Naive thymus-derived CD8-positive, alpha-beta T cell (primary cell): Measurements from ENCODE around the gene REEP6. TPM values are rescaled to one million over a fixed set of nuclear protein-coding genes. Genes with fewer than 3 reads are reported as not detected.
A peak's percentile ranks its signal among the peaks of the same experiment; 100 is the strongest.
"Not testable (repeated sequence)": the region's sequence is repeated elsewhere in the genome, so short reads cannot be mapped to it uniquely, and the experiment has no call there.

Source experiments
- ATAC-seq, 2 donors: fragments of 150-1000 bp; cut with Tn5 transposase in 1 of 2; sonication (Bioruptor Pico), chemical (Tn5 transposase) in 1 of 2; 1 replicate in 1 of 2; 2 replicates in 1 of 2; pipeline ENCODE4 v1.10.0; 2021; ENCODE audit warnings: mild to moderate bottlenecking in 2 of 2, moderate library complexity in 2 of 2
- POLR2A ChIA-PET: fragments of 350-600 bp; sonication (Branson Sonifier 250); formaldehyde crosslinking; loops from one replicate; lab custom pipeline; 2021; ENCODE audit warnings: antibody characterized with exemption; lab: Charles Lee
- DNase-seq, 10 donors: peaks; one replicate each; pipeline versions ENCODE4 v3.0.0 to v3.0.0-alpha.2; 2020 to 2022
- H3K27ac Mint-ChIP-seq, 10 donors: one replicate each; pipeline ENCODE4 v1.8.0; 2020 to 2022; ENCODE audit warnings: mild to moderate bottlenecking in 10 of 10, mixed read lengths in 10 of 10, moderate library complexity in 4 of 10, inconsistent platforms in 1 of 10
- H3K27me3 Mint-ChIP-seq, 5 donors: one replicate each; pipeline ENCODE4 v1.8.0; 2021 to 2022; ENCODE audit warnings: mixed read lengths in 5 of 5
- H3K36me3 Mint-ChIP-seq, 3 donors: one replicate each; pipeline ENCODE4 v1.8.0; 2020 to 2022; ENCODE audit warnings: mixed read lengths in 3 of 3, mild to moderate bottlenecking in 2 of 3, inconsistent platforms in 1 of 3
- H3K4me1 Mint-ChIP-seq, 4 donors: one replicate each; pipeline ENCODE4 v1.8.0; 2021 to 2022; ENCODE audit warnings: mixed read lengths in 4 of 4
- H3K4me3 Mint-ChIP-seq, 10 donors: one replicate each; pipeline ENCODE4 v1.8.0; 2020 to 2022; ENCODE audit warnings: mild to moderate bottlenecking in 10 of 10, mixed read lengths in 10 of 10, moderate library complexity in 6 of 10, inconsistent platforms in 1 of 10
- H3K9me3 Mint-ChIP-seq, 9 donors: one replicate each; pipeline ENCODE4 v1.8.0; 2020 to 2022; ENCODE audit warnings: mixed read lengths in 9 of 9, mild to moderate bottlenecking in 3 of 9, inconsistent platforms in 1 of 9, moderate library complexity in 1 of 9
- polyA plus RNA-seq, 3 donors: library from polyadenylated mRNA; unstranded; fragments of 300-500 nt; fragmentation: Illumina TruSeq; gene quantifications; one replicate each; pipeline ENCODE4 v1.2.3, GENCODE V29; 2021
- total RNA-seq, 8 experiments: library from RNA in 2 of 8; stranded (reverse) in 2 of 8; gene quantifications; one replicate each; pipeline ENCODE4 v1.2.3 and lab custom pipeline; 2021 to 2026

The REEP6 gene
- total and polyA plus RNA-seq, 5 experiments from 2014 or later, result 4.7 to 7.7 (median 4.9) TPM

DNA sequence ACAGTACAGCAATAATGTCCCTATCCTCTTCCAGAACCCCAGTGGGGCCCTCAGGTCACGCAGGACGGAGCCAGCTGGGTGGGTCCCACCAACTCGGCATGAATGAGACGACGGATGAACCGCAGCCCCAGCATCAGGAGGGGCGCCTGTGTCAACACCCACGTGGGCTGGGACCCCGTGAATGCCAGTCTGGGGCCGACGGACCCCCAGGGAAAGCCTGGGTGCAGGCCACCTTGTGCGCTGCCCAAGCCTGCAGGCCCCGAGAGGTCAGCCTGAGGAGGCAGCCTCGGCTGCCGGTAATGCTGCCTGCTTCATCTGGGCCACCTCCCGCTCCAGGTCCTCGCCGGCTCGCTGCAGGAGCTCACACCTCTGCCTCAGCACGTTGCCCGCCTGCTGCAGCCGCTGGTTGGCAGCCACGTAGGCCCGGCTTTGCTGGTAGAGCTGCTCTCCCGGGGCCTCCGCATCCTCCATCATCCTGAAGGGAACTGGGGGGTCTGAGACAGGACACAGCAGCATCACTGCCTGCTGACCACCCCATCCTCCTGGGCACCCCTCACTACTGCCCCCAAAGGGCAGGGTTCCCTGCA lies 16.1 kb upstream of the REEP6 start:
- Mint-ChIP-seq H3K9me3 (no peaks in the 10 kb centered on the region), H3K4me3 (peak overlapping the region in 1 of 10 donors; percentile 51)
- no peak for DNase-seq

DNA sequence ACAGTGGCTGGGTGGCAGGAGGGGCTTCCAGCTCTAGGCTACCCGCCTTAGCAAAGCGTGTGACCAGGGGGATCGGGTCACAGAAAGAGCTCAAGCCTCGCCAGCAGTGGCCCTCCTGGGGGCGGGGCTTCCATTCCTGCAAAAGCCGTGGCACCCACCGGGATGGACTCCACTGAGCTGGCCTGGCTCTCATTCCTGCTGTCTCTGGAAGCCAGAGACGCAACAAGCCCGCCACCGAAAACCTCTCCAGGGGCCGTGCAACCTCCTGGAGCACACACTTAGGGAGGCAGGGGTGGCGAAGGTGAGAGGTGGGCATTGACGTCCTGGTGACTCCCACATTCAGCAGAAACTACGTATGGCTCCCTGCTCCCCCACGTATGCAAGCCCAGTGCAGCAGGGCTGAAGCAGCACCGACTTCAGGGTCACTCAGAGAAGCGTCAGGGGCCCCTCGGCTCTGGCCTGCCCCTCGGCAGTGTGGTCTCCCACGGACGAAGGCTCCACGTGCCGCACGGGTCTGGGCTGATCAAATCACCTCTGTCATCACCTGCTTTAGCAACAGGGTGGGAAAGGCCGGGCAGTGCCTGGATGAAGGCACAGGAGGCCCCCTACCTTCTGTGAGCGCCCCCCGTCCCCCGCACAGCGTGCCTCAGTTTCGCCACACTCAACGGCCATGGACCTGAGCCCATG lies 15.1 kb upstream of the REEP6 start:
- no peak for ATAC-seq
- H3K36me3 Mint-ChIP-seq, result peaks cover 0 to 9% (median 2%) of the 10 kb centered on the region in 3 donors
- H3K9me3 Mint-ChIP-seq, result no peaks in the 10 kb centered on the region
- H3K27ac Mint-ChIP-seq, result peak overlapping the region in 1 of 10 donors; percentile 32
- no peaks in the 10 kb centered on the region for H3K27me3 Mint-ChIP-seq
- no peak overlapping the region for H3K4me3 Mint-ChIP-seq
- POLR2A ChIA-PET, result no interaction called here
- peak in 1 of 10 donors; percentile 18 for DNase-seq
- H3K4me1 Mint-ChIP-seq, result peaks cover 13 to 37% (median 26%) of the 10 kb centered on the region in 4 donors

More for the DNA sequence above, 16.1 kb upstream of the REEP6 start:
- no peak for ATAC-seq
- peak overlapping the region in 1 of 10 donors; percentile 51 for H3K27ac Mint-ChIP-seq
- H3K4me1 Mint-ChIP-seq, result peaks cover 14 to 39% (median 30%) of the 10 kb centered on the region in 4 donors
- peaks cover 0 to 9% (median 2%) of the 10 kb centered on the region in 3 donors for H3K36me3 Mint-ChIP-seq
- H3K27me3 Mint-ChIP-seq, result no peaks in the 10 kb centered on the region
- POLR2A ChIA-PET, result interaction anchor here (1.1 kb wide), 1 partner anchor 16 kb away, joined by 3 read pairs; the partner anchor contains the start of gene REEP6

DNA sequence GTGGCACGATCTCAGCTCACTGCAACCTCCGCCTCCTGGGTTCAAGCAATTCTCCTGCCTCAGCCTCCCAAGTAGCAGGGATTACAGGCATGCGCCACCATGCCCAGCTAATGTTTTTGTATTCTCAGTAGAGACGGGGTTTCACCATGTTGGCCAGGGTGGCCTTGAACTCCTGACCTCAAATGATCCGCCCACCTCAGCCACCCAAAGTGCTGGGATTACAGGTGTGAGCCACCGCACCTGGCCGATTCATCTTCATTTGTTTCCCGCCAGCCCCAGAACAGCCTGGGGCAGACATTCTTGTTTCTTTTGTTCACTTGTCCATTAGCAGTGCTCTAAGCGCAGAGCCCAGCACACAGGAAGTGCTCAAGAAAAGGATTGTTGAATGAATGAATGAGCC lies 13.9 kb upstream of the REEP6 start:
- not testable (repeated sequence) for DNase-seq, H3K27me3 Mint-ChIP-seq, H3K9me3 Mint-ChIP-seq, ATAC-seq, H3K36me3 Mint-ChIP-seq
- peak overlapping the region in 2 of 10 donors; percentile 29 to 43 for H3K27ac Mint-ChIP-seq
- peaks cover 11 to 29% (median 19%) of the 10 kb centered on the region in 4 donors for H3K4me1 Mint-ChIP-seq
- H3K4me3 Mint-ChIP-seq, result peak overlapping the region in 8 of 10 donors; percentile 18 to 86 (median 60)
- POLR2A ChIA-PET, result interaction anchor here (0.6 kb wide), 1 partner anchor 14 kb away, joined by 3 read pairs; the partner anchor contains the start of gene REEP6

DNA sequence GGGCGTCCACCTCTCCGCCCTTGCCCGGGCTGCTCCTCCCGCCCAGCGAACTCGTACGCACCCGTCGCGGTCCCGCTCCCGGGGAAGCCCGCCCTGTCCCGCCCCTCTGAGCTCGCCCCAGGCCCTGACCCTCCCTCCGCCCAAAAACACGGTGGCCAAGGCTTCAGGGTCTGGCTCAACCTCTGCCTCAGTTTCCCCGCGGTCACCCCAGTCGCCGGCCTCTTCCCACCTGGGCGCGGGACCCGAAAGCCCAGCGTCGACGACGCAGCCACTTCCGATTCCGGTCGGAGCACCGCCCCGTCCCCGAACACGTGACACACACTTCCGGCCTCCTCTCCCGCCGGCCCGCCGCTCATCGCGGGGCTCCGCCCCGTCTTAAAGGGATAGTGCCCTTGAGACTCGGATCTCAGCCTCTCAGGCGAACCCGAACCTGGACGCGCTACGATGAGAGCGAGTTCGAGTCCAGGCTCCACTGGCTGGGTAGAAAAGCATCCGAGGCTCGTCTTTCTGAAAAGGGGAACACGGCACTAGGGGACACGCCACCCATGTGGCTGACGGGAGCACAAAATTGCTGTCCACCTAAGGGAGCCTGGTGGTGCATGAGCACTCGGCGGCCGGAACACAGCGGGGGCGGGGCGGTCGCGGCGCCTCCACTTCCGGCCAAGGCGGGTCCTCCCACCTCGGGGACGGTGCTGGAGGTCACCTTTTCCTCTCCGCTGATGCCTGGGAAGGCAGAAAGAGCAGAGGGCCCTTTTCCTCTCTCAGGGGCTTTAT lies 11.9 kb upstream of the REEP6 start, which contains the start of gene C19orf25:
Gene C19orf25 (minus strand): TSS at position 282 of the 774 bp plus-strand sequence. CDS start 312 bp downstream, outside the sequence.
- POLR2A ChIA-PET, result interaction anchor here (0.6 to 2.3 kb wide), 3 partner anchors 12 to 74 kb away, joined by 3 to 14 read pairs (median 3); partner anchors contain the start of gene REEP6
- H3K4me3 Mint-ChIP-seq, result peak within 1 kb of the TSS; percentile 96 to 100 (median 98)

DNA sequence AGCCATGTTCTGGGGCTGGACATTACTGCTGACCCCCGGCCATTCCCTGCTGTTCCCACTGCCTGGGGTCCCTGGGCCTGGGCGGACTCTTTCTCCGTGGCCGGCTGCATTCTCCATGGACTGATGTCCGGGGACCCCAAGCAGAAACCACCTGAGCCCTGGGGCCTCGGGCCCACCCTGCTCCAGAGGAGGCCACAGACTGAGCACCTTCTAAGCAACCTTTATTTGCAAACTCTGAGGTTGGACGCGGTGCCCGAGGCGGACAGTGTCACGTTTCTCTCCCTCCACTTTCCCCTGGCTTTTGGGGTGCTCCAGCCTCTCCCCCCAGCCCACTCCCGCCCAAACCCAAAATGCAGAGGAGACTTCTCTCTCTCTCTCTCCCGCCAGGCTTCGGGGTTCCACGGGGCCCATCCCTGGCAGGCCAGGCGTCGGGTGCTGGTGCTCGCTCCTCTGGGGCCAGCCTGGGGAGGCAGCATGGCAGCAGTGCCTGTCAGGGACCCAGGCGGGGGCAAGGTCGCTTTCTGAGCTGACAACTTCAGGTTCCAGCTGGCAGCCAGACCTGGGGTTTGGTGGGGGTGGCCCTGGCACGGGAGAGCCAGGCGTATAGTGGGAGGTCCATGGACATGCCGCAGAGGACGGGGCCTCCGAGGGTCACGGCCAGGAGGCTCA lies 9.6 kb upstream of the REEP6 start:
- Mint-ChIP-seq H3K36me3 (peaks cover 0 to 9% (median 2%) of the 10 kb centered on the region in 3 donors), H3K4me1 (peaks cover 7 to 24% (median 15%) of the 10 kb centered on the region in 4 donors), H3K27me3 (no peaks in the 10 kb centered on the region), H3K4me3 (no peak overlapping the region), H3K27ac (no peak overlapping the region), H3K9me3 (no peaks in the 10 kb centered on the region)
- DNase-seq, result peak in 1 of 10 donors; percentile 53
- no peak for ATAC-seq
- POLR2A ChIA-PET, result interaction anchor here (1.2 kb wide), 1 partner anchor 10 kb away, joined by 3 read pairs; the partner anchor contains the start of gene REEP6

More for the DNA sequence above, 11.9 kb upstream of the REEP6 start, which contains the start of gene C19orf25:
- Mint-ChIP-seq H3K9me3 (no peaks in the 10 kb centered on the region), H3K27ac (peak within 1 kb of the TSS; percentile 93 to 99 (median 97)), H3K36me3 (peaks cover 0 to 9% (median 2%) of the 10 kb centered on the region in 3 donors), H3K4me1 (peaks cover 7 to 24% (median 16%) of the 10 kb centered on the region in 4 donors), H3K27me3 (no peaks in the 10 kb centered on the region)
- DNase-seq (peak; percentile 82 to 94 (median 86)), ATAC-seq (peak; percentile 96 to 98)

DNA sequence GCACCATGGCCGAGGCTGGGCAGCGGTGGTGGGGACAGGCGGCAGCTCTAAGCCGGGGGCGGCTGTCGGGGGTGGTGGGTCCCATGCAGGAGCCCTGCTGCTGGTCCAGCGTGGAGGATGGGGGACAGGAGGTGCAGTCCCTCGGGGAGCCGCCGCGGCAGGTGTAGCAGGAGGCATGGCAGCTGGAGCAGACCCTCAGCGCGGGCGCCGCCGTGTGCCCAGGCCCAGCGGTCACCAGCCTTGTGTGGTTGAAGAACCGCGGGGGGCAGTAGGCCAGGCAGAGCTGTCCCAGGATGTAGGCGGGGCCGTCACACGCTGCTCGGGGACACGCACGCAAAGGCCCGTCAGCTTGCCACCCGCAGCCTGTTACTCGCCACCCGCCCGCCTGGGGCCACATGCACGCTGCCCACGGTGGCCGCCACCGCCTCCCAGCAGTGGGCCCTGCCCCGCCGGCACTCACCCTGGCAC lies 9.1 kb upstream of the REEP6 start:
- no peaks in the 10 kb centered on the region for H3K27me3 Mint-ChIP-seq
- DNase-seq (peak in 1 of 10 donors; percentile 47), ATAC-seq (no peak)
- peaks cover 0 to 7% (median 2%) of the 10 kb centered on the region in 3 donors for H3K36me3 Mint-ChIP-seq
- no peak overlapping the region for H3K4me3 Mint-ChIP-seq
- POLR2A ChIA-PET, result interaction anchor here (1.2 kb wide), 1 partner anchor 9 kb away, joined by 3 read pairs; the partner anchor contains the start of gene REEP6
- no peaks in the 10 kb centered on the region for H3K9me3 Mint-ChIP-seq
- H3K4me1 Mint-ChIP-seq, result peaks cover 7 to 20% (median 12%) of the 10 kb centered on the region in 4 donors
- H3K27ac Mint-ChIP-seq, result no peak overlapping the region

DNA sequence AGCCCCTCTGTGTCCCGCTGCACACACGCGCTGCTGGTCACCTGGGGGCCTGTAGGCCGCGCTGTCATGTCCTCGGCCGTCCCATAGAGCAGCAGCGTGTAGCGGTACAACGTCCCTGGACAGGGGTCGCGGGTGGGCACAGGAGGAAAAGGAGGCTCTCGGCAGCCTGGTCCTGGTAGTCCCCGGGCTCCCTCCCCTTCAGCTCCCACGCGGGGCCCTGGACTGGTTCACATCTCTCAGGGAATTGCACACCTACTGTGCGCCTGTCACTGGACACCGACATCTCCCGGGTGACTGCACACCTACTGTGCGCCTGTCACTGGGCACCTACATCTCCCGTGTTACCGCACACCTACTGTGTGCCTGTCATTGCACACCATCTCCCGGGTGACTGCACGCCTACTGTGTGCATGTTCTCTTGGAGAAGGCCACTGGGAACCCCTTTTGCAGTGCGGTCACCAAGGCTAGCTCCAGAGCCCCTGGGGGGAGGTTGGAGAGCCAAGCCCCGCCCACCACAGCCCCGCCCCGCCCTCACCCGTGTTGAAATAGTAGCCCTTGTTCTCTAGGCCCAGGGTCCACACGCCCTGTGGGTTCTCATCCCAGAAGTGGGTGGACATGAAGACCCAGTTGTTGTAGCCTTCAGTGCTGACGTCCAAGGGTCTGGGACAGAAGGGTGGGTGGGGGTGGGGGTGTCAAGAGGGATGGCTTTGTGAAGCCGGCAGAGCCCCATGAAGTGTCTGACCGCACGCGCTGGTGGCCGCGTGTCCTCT lies 8.4 kb upstream of the REEP6 start:
- POLR2A ChIA-PET, result interaction anchor here (1.2 kb wide), 1 partner anchor 9 kb away, joined by 3 read pairs; the partner anchor contains the start of gene REEP6
- peak in 1 of 10 donors; percentile 26 for DNase-seq
- no peaks in the 10 kb centered on the region for H3K27me3 Mint-ChIP-seq
- ATAC-seq, result no peak
- H3K36me3 Mint-ChIP-seq, result peaks cover 0 to 2% (median 2%) of the 10 kb centered on the region in 3 donors
- H3K4me1 Mint-ChIP-seq, result peaks cover 5 to 14% (median 9%) of the 10 kb centered on the region in 4 donors
- no peaks in the 10 kb centered on the region for H3K9me3 Mint-ChIP-seq
- H3K27ac Mint-ChIP-seq, result peak overlapping the region in 1 of 10 donors; percentile 11
- H3K4me3 Mint-ChIP-seq, result peak overlapping the region in 1 of 10 donors; percentile 10

DNA sequence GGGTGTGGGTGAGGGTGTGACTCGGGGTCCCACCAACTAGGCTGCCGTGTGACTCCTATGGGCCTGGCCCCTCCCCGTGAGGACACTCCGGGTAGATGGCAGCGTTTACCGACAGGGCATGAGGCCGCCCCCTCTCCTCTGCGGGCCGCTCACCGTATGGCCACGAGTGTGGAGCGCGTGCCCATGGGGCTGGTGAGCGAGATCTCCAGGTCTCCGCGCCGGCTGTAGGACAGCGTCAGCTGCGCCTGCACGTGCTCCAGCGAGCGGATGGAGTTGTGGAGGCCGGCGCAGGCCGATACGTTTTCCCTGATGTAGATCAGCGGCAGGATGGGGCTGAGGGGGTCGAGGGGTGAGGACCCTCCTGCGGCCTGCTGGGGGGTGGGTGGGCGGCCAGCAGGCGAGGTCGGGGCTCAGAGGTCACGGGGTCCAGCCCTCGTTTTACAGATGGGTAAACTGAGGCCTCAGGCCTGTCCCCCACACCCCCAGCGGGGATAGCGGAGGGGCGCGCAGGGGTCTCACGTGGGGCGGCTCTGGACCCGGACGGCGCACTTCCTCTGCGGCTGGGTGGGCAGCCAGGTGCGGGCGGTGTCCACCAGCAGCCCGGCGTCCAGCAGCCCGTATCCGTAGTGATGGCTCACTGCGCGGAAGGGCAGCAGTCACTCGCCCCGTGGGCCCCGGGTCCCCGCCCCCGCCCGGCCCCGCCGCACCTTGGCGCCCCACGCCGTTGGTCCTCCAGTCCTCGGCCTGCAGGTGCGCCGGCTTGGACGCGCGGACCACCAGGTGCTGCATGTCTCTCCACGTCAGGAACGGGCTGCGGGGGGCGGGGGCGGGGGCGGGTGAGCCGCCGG lies 7.6 kb upstream of the REEP6 start:
- Mint-ChIP-seq H3K27ac (no peak overlapping the region), H3K27me3 (no peaks in the 10 kb centered on the region), H3K4me3 (no peak overlapping the region), H3K4me1 (peaks cover 5 to 8% (median 6%) of the 10 kb centered on the region in 4 donors), H3K36me3 (peaks cover 0 to 2% (median 2%) of the 10 kb centered on the region in 3 donors), H3K9me3 (no peaks in the 10 kb centered on the region)
- ATAC-seq (no peak), DNase-seq (peak in 1 of 10 donors; percentile 46)
- POLR2A ChIA-PET, result no interaction called here

DNA sequence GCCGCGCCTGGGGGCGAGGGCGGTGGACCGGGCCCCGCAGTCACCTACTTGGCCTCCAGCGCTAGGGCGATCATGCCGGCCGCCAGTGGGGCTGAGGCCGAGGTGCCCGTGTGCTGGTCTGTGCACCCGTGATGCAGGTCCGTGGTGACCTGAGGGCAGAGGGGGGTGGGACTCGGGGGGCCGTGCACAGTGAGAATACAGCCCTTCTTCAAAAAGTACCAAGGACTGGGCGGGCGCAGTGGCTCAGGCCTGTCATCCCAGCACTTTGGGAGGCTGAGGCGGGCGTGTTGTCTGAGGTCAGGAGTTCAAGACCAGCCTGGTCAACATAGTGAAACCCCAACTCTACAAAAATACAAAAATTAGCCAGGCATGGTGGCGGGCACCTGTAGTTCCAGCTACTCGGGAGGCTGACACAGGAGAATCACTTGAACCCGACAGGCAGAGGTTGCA lies 7.0 kb upstream of the REEP6 start:
- H3K9me3 Mint-ChIP-seq, result no peaks in the 10 kb centered on the region
- POLR2A ChIA-PET, result no interaction called here
- no peak overlapping the region for H3K27ac Mint-ChIP-seq
- H3K4me3 Mint-ChIP-seq, result no peak overlapping the region
- DNase-seq (peak in 1 of 10 donors; percentile 36), ATAC-seq (no peak)
- H3K27me3 Mint-ChIP-seq, result no peaks in the 10 kb centered on the region
- peaks cover 4 to 5% (median 5%) of the 10 kb centered on the region in 4 donors for H3K4me1 Mint-ChIP-seq
- H3K36me3 Mint-ChIP-seq, result peaks cover 0 to 1% (median under 1%) of the 10 kb centered on the region in 3 donors
